ACHN (cell line): ENCODE results near the gene ARID3B.
"Not testable (repeated sequence)": the region's sequence is repeated elsewhere in the genome, so short reads cannot be mapped to it uniquely, and the experiment has no call there.

Experiments used
- DNase-seq: peaks from one replicate; pipeline ENCODE4 v3.0.0-alpha.2; 2015
- in situ Hi-C: cut with HindIII; loops from 2 replicates; pipeline ENCODE4 v1.10.0; 2017; ENCODE audit warnings: low sequenced_read_pairs, low pct_ligation_motif_present, low pct_unique_long_range_greater_than_20kb

Gene ARID3B, protein sequence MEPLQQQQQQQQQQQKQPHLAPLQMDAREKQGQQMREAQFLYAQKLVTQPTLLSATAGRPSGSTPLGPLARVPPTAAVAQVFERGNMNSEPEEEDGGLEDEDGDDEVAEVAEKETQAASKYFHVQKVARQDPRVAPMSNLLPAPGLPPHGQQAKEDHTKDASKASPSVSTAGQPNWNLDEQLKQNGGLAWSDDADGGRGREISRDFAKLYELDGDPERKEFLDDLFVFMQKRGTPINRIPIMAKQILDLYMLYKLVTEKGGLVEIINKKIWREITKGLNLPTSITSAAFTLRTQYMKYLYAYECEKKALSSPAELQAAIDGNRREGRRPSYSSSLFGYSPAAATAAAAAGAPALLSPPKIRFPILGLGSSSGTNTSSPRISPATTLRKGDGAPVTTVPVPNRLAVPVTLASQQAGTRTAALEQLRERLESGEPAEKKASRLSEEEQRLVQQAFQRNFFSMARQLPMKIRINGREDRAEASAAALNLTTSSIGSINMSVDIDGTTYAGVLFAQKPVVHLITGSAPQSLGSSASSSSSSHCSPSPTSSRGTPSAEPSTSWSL

DNA sequence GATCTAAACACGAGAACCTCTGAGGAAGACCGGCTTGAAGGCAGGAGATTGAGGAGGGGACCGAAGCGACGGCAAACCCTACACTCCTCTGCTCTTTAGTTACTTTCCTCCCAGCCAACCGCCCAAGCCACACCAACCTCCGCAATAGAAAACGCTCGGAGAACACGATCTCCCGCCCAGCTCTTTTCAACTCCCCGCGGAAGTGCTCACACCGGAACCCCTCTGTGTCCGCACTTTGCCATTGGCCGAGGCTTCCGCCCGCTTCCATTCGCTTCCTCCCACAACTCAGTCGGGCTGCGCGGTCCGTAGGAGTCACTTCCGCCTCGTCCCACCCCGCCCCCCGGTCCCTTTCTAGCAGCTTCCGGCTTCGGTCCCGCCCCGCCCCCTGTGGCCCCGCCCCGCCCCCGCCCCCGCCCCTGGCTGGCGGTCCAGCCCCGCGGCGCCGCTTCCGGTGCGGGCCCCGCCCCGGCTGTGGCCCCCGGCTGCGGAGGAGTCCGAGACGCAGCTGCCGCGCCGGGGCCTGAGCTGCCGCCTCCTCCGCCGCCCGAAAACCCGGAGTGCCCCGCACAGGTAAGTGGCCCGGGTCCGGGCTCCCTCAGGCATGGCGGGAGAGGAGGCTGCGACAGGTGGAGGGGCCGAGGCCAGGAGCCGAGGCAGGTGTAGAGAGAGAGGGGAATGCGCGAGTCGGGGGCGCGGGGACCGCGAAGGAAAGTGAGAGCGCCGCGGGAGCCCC is at the start of gene ARID3B:
ARID3B (plus strand) TSS at position 460 of the 733 bp plus-strand sequence. CDS start 2,717 bp downstream, outside the sequence.
- DNase-seq, result peak; percentile 97
- in situ Hi-C loops, result no loop called here

DNA sequence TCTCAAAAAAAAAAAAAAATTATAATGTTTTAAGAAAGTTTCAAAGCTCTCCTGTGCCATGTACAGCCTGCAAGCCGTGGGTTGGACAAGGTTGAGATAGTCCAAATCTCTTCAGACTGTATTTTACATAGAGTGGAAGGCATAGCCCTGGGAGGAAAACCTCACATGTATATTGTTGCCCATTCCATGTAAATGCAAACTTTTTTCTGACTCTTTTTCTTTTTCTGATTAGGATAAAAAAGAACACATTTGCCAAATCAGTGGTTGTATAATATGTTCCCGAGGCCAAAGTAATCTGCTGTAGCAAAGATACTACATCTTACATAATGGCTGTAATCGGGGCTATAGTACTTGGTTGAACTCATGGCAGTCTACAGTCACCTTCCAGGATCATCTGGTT is 44.4 kb upstream of the ARID3B start:
- no peak for DNase-seq
- in situ Hi-C loops, result no loop called here

DNA sequence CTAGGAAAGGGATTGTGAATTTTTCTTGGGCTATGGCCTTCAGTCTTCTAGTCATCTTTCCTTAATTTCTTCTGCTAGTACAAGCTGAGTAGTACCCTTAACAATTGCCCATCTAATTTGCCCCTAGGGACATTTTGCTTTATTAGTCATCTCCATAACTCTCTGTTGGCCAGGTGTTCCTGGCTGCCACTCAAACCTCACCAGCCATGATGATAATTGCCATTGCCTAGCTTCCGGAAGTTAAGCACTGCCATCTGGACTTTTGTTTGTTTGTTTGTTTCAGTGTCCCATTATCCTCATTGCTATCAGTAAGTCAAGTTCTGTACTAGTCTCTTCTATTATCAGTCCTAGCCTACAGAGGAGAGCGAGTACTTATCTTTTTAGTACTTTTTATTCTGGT is 43.4 kb upstream of the ARID3B start:
- in situ Hi-C loops, result no loop called here
- DNase-seq, result no peak

DNA sequence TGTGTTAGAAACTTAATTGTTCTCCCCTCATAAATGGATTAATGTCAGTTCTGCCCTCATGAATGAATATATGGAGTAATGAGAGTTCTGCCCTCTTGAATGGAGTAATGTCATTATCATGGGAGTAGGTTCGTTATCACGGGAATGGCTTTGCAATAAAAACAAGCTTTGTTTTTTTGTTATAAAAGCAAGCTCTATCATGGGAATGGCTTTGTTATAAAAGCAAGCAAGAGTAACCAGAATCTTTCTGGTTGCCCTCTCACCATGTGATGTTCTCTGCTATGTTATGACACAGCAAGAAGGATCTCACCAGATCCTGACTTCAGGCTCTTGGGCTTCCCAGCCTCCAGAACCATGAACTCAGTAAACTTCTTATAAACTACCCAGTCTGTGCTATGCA is 41.7 kb upstream of the ARID3B start:
- in situ Hi-C loops, result no loop called here
- DNase-seq, result no peak

DNA sequence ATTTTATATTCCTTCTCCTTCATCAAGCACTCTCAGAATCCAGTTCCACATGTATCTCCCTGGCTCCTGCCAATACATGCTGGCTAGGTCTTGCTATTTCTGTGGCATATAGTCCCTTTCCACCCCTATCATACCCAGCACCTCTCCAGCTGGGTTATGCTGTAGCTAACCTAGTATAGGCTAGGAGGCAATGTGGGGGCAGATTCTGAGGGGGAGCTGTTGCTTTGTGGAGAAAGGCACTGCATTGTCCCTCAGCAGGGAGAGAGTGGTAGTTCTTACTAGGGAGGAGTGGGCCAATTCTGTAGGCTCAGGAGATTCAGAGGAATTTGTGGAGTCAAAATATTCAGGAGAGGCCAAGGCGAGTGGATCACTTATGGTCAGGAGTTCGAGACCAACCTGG is 40.6 kb upstream of the ARID3B start:
- DNase-seq, result no peak
- in situ Hi-C loops, result no loop called here

DNA sequence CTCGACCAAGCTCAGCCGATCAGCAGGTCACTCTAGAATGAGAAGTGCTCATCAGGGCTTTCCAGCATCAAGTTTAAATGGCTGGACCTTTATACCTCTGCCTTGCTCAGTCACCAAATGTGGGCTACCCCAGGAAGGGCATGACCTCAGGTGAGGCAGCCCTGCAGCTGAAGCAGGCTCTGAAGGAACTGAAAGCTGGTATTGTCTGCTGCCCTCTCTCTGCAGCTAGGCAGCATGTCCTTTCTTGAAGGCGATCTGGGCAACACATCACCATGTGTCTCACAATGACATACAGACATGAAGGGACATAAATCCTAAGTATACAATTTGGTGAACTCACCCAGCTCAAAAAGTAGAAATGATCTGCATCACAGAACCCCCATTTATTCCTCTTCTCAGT is 38.7 kb upstream of the ARID3B start:
- no peak for DNase-seq
- in situ Hi-C loops, result no loop called here

DNA sequence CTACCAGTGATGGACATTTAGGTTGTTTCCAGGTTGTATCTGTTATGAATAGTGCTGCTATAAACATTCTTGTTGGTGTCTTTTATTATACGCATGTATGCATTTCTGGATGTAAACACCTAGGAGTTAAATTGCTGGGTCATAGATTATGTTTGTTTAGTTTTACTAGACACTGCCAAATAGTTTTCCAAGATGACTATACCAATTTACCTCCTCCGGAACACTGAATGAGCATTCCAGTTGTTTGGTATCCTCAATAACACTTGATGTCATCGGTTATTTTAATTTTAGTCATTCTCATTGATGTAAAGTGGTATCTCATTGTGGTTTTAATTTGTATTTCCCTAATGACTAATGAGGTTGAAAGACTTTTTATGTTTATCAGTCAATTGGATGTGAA is 36.6 kb upstream of the ARID3B start:
- in situ Hi-C loops, result no loop called here
- no peak for DNase-seq

DNA sequence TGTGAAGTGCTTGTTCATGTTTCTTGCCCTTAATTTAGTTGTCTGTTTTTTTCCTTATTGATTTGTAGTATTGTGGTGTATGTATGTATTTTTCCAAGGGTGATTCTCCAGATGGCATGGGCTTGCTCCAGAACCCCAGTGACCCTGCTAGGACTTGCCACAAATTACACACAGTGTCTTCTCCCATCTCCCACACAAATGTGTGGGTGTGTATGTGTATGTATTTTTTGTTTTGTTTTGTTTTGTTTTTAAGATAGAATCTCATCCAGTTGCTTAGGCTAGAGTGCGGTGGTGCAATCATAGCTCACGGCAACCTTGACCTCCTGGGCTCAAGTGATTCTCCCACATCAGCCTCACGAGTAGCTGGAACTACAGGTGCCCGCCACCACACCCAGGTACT is 36.2 kb upstream of the ARID3B start:
- no peak for DNase-seq
- in situ Hi-C loops, result no loop called here

DNA sequence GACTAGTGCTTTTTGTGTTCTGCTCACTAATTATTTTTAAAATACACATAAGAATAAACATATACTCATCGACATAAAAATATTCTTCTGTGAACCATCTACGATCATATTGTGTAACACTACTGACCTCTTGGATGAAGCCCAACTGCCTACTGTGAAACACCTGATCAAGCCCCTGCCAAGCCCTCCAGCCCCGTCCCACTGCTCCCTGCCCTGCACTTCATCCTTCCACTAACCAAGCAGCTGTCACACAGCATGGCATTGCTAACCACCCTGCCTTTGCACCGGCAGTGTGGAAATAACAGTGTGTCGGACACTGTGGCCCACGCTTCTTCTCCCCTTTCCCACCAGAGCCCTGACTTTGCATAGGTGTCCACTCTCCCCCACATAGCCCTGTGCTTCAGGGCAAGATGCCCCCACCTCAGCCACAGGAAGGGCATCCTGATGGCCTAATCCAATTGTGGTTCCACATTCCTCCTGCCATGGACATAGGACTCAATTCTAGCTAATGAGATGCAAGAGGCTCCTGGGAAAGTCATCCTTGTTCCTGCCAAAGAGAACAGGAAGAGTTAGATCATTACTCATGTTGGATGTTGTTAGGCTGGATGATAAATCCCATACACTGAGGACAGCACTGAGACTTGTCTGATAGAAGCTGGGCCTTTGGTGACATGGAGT is 35.0 kb upstream of the ARID3B start:
- in situ Hi-C loops, result no loop called here

DNA sequence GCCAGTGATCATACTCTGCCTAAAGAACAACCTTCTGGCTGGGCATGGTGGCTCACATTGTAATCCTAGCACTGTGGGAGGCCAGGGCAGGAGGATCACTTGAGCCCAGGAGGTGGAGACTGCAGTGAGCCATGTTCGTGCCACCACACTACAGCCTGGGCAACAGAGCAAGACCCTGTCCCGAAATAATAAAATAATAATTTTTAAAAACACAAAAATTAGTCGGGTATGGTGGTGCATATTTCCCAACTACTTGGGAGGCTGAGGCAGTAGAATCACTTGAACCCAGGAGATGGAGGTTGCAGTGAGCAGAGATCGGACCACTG is 34.5 kb upstream of the ARID3B start:
- in situ Hi-C loops, result no loop called here

More for the DNA sequence above, 35.0 kb upstream of the ARID3B start:
- DNase-seq, result no peak

DNA sequence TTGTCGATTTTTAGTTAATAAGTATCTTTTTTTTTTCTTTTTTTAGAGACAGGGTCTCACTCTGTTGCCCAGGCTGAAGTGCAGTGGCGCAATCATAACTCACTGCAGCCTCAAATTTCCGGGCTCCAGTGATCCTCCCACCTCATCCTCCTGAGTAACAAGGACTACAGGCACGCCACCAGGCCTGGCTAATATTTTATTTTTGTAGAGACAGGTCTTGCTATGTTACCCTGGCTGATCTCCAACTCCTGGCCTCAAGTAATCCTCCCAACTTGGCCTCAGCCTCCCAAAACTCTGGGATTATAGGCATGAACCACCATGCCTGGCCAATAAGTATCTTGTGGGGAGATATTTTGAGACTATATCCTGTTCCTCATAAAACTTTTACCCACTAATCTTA is 29.4 kb upstream of the ARID3B start:
- peak; percentile 38 for DNase-seq
- in situ Hi-C loops, result no loop called here

More for the DNA sequence above, 34.5 kb upstream of the ARID3B start:
- no peak for DNase-seq

DNA sequence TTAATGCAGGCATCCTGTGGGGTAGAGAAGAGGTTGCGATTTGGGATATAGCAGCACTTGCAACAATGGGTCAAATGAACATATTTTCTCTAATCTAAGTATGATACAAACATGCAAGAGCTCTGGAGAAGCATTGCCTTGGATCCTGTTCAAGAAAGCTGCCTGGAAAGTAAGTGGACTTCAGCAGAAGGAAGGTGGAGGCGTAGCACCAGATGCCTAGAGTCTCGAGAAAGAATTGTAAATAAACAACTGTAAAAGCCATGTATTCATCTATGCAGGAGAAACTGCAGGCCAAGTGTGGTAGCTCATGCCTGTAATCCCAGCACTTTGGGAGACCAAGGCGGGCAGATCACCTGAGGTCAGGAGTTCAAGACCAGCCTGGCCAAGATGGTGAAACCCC is 27.0 kb upstream of the ARID3B start:
- DNase-seq, in situ Hi-C loops: not testable (repeated sequence)

DNA sequence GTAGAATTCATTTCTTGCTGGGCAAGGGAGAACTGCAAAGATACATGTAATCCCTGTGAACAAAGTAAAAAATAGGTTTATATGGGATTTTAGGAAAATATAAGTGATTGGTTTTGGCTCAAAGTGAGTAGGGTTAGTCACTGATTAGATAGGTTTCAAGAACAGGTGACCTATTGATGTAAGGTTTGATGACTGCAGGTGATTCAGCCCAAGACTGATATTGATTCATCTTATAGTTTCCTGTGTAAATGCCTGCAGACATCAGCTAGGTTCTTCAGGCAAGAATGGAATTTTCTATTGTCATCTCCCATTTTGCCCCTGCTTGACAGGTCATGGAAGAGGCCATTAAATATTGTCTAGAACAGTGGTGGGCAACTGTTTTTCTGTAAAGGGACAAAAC is 23.9 kb upstream of the ARID3B start:
- no peak for DNase-seq
- in situ Hi-C loops, result no loop called here

DNA sequence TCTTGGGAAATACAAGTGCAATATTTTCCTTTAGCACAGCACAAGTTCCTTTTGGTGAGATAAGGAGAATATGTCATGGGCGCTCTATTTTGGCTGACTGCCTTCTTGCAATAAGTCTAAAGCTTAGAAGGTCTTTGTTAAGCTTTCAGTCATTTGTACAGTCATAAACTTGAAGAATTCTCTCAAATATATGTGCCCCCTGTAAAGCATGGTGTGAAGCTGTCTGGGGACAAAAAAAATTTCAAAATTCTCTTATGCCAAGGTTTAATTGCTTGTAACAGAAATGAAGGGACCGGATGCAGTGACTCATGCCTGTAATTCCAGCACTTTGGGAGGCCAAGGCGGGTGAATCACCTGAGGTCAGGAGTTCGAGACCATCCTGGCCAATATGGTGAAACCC is 21.7 kb upstream of the ARID3B start:
- in situ Hi-C loops, result no loop called here
- DNase-seq, result no peak

DNA sequence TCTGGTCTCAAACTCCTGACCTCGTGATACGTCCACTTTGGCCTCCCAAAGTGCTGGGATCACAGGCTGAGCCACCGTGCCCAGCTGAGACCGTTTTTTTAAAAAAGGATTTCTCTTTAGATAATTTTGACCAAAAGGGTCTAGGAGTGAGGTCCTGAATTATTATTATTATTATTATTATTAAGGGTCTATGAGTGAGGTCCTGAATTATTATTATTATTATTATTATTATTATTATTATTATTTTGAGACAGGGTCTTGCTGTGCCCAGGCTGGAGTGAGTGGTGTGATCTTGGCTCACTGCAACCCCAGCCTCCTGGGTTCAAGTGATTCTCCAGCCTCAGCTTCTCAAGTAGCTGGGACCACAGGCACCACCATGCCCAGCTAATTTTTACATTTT is 20.6 kb upstream of the ARID3B start:
- DNase-seq, result no peak
- in situ Hi-C loops, result no loop called here

DNA sequence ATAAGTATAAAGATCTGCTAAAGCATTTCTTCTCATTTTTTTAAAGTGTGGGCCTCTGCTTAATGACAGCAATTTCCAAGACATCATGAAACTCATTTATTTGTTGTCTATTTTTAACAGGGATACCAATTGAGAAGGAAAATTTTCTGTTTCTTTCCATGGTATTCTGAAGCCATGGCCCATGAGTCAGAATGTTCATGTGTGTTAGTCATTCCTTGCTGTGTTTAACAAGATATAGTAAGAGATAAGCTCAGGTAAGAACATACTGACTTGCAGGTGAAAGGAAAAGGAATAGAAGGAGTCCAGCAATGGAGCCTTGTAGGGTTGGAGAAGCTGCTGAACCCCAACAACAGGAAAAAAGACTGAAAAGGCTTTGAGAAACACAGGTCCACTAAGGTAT is 17.0 kb upstream of the ARID3B start:
- in situ Hi-C loops, result no loop called here
- no peak for DNase-seq

DNA sequence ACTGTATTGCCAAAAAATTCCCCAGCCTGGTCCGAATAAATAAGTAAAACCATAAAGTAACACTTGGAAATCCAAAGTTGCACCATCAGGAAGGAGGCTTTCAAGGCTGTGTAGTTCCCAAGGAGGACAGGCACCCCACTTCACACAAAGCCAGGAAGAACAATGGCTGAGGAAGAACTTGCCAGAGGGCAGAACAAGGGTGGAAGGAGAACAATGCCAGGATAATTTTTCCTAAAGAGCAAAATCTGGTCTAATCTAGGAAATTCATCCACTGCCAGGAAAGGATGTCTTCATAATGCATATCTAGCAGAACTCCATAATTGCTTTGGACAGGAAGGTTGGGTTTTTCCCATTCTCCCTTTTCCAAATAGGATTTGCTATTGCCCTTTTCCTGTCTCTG is 15.7 kb upstream of the ARID3B start:
- in situ Hi-C loops, result no loop called here
- DNase-seq, result no peak

DNA sequence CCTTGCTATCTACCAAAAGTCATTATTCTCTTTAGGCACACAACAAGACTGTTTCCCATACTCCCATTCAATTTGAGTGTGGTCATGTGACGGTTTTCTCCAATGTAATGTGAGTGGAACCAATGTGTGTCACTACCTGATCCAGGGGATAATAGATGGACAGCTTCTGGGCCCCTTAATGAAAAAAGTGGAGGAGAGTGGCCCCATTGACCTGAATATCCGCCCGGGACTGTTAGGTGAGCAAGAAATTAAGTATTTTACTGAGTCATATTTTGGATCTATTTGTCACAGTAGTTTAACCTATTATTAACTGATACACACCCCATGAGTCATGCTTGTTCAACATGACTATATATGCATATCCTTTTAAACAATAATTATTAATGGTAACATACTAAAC is 15.1 kb upstream of the ARID3B start:
- in situ Hi-C loops, result no loop called here
- peak; percentile 55 for DNase-seq

DNA sequence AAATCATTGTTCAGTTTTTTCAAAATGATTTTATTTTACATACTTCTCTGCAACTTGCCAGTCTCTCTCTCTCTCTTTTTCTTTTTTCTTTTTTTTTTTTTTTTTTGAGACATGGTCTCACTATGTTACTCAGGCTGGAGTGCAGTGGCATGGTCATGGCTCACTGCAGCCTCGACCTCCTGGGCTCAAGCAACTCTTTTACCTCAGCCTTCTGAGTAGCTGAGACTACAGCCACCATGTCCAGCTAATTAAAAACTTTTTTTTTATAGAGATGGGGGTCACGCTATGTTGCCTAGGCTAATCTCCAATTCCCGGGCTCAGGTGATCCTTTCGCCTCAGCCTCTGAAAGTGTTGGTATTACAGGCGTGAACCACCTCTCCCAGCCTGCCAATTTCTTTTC is 12.1 kb upstream of the ARID3B start:
- peak; percentile 48 for DNase-seq
- in situ Hi-C loops, result no loop called here
